Measurements from ENCODE around the gene PJVK. TPM values are rescaled to one million over a fixed set of nuclear protein-coding genes. Genes with fewer than 3 reads are reported as not detected.

PJVK gene
- total and polyA plus RNA-seq, 2 experiments from 2014 or later, result 1.6 to 2.1 TPM

DNA sequence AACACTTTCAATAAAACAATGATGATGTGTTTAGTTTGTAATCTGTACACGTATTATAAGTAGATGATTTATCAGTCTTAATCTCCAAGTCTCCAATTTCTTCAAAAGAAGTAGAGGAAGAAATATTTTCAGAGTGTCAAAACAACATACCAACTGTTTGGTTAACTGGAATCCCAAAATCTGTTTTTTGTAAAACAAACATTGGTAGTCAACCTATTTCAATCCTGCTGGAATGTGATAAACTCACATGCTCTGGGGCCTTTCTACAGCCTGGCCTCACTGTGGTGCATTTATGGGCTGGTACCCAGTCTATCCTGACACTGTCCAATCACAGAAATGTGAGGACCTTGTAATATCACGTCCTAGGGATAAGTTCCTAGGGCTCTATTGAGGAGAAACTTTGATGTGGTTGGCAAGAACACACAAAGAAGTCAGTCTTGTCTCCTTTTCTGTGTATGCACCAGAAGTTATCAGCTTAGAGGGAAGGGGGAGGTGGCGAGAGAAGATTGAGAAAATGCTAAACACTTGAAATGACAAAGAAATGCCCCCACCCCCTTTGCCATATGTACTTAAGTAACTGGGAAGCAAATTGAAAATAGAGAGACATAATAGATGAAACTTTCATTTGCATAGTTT is 47.4 kb upstream of the PJVK start (continued):
- TF ChIP-seq EZH2phosphoT487 (IDR thresholded peaks at IDR 0.05; ENCODE audit: unreplicated experiment), result no peak
- TF ChIP-seq NANOG (IDR thresholded peaks at IDR 0.05; ENCODE audit: borderline replicate concordance), result no peak
- TF ChIP-seq ZNF331 (CRISPR knock-in tag; IDR thresholded peaks at IDR 0.05; ENCODE audit: low read depth), result no peak
- TF ChIP-seq, protein P1, sequence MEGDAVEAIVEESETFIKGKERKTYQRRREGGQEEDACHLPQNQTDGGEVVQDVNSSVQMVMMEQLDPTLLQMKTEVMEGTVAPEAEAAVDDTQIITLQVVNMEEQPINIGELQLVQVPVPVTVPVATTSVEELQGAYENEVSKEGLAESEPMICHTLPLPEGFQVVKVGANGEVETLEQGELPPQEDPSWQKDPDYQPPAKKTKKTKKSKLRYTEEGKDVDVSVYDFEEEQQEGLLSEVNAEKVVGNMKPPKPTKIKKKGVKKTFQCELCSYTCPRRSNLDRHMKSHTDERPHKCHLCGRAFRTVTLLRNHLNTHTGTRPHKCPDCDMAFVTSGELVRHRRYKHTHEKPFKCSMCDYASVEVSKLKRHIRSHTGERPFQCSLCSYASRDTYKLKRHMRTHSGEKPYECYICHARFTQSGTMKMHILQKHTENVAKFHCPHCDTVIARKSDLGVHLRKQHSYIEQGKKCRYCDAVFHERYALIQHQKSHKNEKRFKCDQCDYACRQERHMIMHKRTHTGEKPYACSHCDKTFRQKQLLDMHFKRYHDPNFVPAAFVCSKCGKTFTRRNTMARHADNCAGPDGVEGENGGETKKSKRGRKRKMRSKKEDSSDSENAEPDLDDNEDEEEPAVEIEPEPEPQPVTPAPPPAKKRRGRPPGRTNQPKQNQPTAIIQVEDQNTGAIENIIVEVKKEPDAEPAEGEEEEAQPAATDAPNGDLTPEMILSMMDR (conservative IDR thresholded peaks at IDR 0.05; ENCODE audit: low read depth in 2 of 2), result no peak
- no peak for TF ChIP-seq ZNF114 (CRISPR knock-in tag; IDR thresholded peaks at IDR 0.05)
- TF ChIP-seq POLR2AphosphoS5 (IDR thresholded peaks at IDR 0.05; ENCODE audit: low read depth), result no peak
- TF ChIP-seq, protein P2, sequence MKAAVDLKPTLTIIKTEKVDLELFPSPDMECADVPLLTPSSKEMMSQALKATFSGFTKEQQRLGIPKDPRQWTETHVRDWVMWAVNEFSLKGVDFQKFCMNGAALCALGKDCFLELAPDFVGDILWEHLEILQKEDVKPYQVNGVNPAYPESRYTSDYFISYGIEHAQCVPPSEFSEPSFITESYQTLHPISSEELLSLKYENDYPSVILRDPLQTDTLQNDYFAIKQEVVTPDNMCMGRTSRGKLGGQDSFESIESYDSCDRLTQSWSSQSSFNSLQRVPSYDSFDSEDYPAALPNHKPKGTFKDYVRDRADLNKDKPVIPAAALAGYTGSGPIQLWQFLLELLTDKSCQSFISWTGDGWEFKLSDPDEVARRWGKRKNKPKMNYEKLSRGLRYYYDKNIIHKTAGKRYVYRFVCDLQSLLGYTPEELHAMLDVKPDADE (IDR thresholded peaks at IDR 0.05), result no peak
- no peak for TF ChIP-seq JUNB (IDR thresholded peaks at IDR 0.05; ENCODE audit: unreplicated experiment)
- no peak for TF ChIP-seq STAT1 (IDR thresholded peaks at IDR 0.05; ENCODE audit: unreplicated experiment)

DNA sequence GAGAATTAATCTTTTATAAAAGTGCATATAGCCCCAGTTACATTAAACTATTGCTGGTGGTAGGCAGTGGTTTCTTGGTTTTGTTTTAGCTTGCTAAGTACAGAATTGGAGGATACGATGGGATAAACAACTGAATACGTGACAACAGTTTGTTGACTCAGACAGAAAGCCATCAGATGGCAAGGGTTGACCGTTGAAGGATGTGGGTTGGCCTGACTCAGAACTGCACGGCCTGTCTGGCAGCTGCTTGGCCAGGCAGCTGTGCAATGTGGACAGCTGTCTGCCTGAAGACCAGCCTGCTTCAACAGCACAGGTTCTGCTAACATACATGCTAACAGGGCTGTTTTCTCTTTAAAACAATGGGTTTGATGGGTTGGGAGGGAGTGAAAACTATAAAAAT is 46.8 kb upstream of the PJVK start:
- DNase-seq (ENCODE audit: low spot score), result no peak
- H3K4me1 ChIP-seq (ENCODE audit: insufficient read depth), result no peaks in the 10 kb centered on the region
- TF ChIP-seq, protein P3, sequence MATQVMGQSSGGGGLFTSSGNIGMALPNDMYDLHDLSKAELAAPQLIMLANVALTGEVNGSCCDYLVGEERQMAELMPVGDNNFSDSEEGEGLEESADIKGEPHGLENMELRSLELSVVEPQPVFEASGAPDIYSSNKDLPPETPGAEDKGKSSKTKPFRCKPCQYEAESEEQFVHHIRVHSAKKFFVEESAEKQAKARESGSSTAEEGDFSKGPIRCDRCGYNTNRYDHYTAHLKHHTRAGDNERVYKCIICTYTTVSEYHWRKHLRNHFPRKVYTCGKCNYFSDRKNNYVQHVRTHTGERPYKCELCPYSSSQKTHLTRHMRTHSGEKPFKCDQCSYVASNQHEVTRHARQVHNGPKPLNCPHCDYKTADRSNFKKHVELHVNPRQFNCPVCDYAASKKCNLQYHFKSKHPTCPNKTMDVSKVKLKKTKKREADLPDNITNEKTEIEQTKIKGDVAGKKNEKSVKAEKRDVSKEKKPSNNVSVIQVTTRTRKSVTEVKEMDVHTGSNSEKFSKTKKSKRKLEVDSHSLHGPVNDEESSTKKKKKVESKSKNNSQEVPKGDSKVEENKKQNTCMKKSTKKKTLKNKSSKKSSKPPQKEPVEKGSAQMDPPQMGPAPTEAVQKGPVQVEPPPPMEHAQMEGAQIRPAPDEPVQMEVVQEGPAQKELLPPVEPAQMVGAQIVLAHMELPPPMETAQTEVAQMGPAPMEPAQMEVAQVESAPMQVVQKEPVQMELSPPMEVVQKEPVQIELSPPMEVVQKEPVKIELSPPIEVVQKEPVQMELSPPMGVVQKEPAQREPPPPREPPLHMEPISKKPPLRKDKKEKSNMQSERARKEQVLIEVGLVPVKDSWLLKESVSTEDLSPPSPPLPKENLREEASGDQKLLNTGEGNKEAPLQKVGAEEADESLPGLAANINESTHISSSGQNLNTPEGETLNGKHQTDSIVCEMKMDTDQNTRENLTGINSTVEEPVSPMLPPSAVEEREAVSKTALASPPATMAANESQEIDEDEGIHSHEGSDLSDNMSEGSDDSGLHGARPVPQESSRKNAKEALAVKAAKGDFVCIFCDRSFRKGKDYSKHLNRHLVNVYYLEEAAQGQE (IDR thresholded peaks at IDR 0.05; ENCODE audit: unreplicated experiment), result no peak
- no peak for TF ChIP-seq STAT1 (IDR thresholded peaks at IDR 0.05; ENCODE audit: unreplicated experiment)
- TF ChIP-seq EZH2 (IDR thresholded peaks at IDR 0.05; ENCODE audit: low read depth, unreplicated experiment), result no peak
- TF ChIP-seq, protein P2 (IDR thresholded peaks at IDR 0.05), result no peak
- TF ChIP-seq, protein P1 (conservative IDR thresholded peaks at IDR 0.05; ENCODE audit: low read depth in 2 of 2), result no peak
- no peak for TF ChIP-seq ZNF331 (CRISPR knock-in tag; IDR thresholded peaks at IDR 0.05; ENCODE audit: low read depth)
- TF ChIP-seq EZH2phosphoT487 (IDR thresholded peaks at IDR 0.05; ENCODE audit: unreplicated experiment), result no peak
- TF ChIP-seq CREB1 (CRISPR knock-in tag; IDR thresholded peaks at IDR 0.05; ENCODE audit: low read depth), result no peak
- no peak for TF ChIP-seq ZNF114 (CRISPR knock-in tag; IDR thresholded peaks at IDR 0.05)
- no peak for TF ChIP-seq JUNB (IDR thresholded peaks at IDR 0.05; ENCODE audit: unreplicated experiment)

More for the DNA sequence above, 46.8 kb upstream of the PJVK start:
- no peak overlapping the region for H3K4me3 Mint-ChIP-seq
- H3K4me1 Mint-ChIP-seq, result peaks cover 4% of the 10 kb centered on the region
- no peaks in the 10 kb centered on the region for H3K36me3 Mint-ChIP-seq (ENCODE audit: low read depth)
- peaks cover 3% of the 10 kb centered on the region for H3K27me3 Mint-ChIP-seq (ENCODE audit: insufficient read depth, low read depth, poor library complexity)
- Histone ChIP-seq H3K9me2 (ENCODE audit: insufficient read depth) (no peaks in the 10 kb centered on the region), H3K4me3 (no peak overlapping the region), H4K20me1 (replicated peaks; ENCODE audit: insufficient read depth) (no peaks in the 10 kb centered on the region), H2AFZ (peak overlapping the region; percentile 58; the same call in 1 of the 2 replicates), H3F3A (replicated peaks; ENCODE audit: low read depth) (no peaks in the 10 kb centered on the region), H3K36me3 (ENCODE audit: insufficient read depth) (no peaks in the 10 kb centered on the region), H3K27me3 (ENCODE audit: insufficient read depth) (no peaks in the 10 kb centered on the region), H3K79me2 (replicated peaks; ENCODE audit: insufficient read depth) (no peaks in the 10 kb centered on the region), H3K27ac (ENCODE audit: low read depth) (no peak overlapping the region), H3K4me2 (no peak overlapping the region)
- no peaks in the 10 kb centered on the region for H3K9me3 Mint-ChIP-seq
- no peak overlapping the region for H3K27ac Mint-ChIP-seq
- ATAC-seq, result no peak

Data from GM23338 (cell line).